GM19455 (cell line): ENCODE results near the gene HOXA6.

Source experiments
- ATAC-seq: cut with Tn5 transposase; IDR thresholded peaks from one replicate; pipeline ENCODE4 v1.9.1; 2021; ENCODE audit not compliant: unreplicated experiment

HOXA6 gene

DNA sequence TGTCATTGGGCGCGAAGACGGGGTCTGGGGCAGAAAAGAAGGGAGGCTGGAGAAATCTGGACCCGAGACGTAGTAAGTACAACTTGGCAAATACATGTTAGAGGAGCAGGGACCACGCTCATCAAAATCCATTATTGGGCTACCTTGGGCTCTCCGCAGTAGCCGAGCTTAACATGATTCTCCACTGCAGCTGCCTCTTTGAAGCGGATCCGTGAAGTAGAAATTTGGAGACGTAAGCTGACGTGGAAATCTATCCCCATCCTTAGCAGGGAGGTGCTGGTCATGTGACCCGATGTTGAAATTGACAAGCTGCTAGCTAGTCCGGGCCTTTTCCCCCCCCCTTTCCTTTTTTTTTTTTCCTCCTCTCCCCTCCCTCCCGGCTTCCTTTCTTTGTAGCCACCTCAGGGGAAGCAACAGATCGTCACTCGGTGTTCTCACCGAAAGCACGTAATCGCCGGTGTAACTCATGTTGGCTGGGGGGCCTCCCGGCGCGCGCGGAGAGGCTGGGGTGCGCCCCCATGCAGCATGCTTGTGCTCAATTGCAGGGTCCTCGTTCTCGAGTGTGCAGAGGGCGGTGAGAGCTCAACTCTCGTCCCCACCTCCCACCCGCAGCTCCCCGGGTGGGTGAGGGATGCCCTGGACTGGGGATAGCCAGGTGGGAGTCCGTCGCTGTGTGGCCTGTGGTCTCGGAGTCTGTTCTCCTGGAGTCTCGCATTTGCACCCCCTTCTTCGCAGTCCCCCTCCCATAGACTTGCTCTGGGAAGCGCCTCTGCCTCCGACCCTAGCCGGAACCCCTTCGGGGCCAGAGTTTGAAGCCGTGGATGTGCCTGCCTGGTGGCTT, 37.7 kb upstream of the HOXA6 start, which contains the start of gene HOXA11:
Gene HOXA11 (minus strand): TSS at position 220 of the 841 bp plus-strand sequence. CDS start 88 bp downstream, at position 132.
- no peak for ATAC-seq

DNA sequence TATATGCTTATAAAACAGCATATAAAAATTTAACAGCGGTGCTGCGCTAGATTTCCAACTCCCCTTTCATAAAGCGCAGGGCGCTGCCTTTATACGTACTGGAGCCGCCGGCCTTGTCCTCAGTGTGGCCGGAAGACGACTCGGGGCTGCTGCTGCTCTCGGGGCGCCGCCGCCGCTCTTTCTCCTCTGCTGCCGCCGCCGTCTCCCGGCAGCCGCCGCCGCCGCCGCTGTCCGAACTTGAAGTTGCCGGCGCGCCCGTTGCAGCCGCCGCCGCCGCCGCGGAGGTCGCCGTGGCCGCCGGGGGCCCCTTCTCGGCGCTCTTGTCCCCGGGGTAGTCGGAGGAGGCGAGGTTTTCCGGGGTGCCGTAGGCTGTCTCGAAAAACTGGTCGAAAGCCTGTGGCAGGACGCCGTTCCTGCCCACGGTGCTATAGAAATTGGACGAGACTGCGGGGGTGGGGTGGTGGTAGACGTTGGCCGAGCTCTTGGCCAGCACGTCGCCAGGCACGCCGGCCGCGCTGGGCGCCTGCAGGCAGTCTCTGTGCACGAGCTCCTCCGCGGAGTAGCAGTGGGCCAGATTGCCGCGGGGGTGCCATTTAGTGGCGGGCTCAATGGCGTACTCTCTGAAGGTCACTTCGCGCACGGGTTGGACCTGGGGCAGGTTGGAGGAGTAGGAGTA, 36.9 kb upstream of the HOXA6 start:
- no peak for ATAC-seq

DNA sequence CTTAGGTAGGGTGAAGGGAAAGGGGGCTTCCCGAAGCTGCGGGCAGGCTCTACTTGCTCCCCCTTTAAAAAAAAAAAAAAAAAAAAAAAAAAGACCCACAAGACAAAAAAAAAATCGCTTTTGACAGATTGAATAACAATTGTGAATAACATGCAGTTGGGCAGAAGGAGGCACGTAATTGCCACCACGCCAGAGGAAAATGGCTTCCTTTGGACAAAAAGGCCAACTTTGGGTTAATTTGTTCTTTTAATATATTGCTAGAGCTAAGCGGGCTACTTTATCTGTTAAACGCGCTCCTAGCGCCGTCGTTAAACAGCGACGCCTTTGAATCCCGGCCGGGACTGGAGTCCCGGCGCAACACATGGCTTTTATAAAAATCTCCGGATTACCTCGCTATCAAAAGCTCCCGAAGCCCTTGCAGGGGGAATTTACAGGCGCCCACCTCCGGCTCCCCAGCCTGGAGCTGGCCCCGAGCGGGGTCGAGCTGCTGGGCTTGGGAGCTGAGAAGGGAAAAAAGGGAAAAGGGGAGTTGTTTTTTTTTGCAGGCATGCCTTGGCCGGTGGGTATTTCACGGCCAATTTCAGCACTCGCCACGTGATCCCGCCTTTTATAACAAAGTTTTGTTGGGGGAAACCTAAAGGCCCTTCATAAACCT, 36.2 kb upstream of the HOXA6 start:
- ATAC-seq = no peak

DNA sequence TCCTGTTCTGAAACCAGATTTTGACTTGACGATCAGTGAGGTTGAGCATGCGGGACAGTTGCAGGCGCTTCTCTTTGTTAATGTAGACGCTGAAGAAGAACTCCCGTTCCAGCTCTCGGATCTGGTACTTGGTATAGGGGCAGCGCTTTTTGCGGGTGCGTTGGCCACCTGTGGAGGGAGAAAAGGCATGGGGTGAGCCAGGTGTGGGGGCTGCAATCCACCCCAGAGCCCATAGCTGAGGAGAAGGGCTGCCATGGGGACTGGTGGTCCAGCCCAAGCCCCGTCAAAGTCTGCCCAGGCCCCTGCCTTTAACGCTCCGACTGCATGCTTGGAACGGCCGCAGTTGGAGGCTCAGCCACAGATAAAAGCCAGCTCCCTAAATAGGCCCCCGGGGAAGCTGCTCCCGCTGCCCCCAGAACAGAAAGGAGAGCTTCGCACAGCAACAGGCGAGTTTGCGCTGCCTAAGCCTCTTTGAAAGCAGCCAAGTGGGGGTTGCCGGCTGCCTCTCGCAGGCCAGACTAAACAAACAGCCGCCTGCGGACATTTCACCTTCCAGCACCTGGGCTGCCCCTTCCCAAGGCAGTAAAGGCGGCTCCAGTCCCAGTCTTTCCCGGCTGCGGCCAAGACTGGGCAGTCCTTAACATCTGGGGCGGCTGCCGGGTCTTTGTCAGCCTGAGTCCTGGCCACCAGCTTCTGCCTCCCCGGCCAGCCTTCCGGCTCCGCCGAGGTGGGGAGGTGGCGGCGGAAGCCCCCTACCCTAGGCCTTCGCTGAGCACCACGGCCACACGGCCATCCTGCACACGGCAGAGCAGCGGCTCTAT, 35.5 kb upstream of the HOXA6 start:
- no peak for ATAC-seq

DNA sequence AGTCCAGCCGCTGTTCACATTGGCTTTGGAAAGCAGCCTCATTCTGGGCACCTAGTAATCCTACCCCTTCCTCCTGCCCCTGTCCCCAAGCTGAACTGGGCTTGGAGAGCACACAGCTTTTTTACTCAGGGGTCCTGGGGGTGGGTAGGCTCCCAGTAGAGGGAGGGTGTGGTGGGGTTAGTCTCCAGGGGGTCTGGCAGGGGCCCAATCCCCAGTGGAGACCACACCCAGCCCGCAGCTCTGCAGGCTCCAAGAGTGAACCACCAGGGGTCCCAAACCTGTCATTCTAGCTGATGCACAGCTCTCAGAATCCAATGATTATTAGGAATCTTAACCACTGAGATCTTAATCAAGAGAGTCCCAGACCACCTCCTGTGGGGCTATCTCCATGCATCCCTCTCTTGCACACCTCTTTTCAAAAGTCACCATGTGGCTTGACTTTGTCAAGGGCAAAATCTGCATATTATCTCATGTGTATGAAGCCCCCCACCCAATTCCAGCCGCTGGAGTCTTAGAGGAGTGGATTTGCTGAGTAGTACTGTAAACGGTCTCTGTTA, 34.8 kb upstream of the HOXA6 start:
- no peak for ATAC-seq

DNA sequence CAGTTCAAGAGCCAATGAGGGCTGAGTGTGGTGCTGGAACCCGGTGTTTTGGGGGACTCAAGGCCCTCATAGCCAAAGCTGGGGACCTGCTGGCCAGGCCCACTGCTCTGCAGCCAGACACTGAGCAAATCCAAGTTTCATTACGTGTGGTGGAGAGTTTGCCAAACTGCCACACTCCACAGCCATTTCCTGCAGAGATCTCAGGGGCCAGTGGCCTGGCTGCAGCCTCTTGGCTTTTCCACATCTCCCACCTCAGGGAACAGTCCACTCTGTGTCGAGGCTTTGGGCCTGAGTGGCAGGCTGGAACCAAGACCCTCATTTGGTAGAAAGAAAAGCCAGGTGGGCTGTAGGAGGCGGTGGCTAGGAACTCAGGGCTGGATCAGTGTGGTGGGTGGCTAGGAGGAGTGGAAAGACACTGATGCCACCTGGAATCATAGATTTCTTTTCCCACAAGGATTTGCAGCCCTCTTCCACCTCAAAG, 34.3 kb upstream of the HOXA6 start:
- no peak for ATAC-seq

DNA sequence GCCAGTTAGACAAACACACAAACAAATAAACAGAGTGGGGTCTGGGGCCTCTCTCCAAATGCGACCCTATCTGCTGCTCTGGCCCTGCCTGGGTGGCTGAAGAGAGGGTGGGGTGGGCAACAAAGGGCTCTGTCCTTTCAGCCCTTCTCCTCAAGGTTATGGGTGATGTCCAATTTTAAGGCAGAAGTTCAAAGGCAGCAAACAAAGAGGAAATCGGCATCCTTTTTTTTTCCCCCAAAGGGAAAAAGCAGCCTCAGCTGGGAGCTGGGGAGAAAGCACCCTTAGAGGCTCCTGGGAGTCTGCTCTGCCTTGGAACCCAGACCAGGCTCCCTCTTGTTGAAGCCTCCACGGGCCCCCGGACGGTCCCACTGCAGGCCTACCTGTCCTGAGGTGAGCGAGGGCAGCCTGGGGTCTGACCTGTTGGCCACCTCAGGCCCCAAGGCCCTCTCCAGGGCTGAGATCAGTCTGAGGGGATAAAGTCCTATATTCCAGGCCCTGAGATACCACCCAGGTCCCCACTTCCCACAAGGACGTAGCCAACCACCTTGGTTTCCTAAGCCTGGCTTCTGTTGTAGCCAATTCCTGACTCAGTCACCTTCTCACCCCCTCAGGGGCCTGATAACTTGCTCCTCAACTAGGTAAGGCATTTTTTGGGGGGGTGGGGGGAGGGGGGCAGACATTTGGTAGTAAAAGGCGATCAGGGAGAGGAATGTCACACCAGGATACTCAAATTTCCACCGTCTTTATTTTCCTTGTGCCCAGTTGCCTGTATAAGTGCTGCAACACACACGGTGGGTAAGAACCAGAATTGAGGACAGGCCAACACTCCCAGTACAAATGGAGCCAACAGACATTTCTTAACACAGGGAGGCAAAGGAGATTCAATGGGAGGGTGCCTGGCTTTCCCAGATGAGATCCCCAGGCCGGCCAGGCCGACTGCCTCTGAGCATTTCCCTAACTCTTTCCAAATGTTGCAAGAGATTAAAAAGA, 33.2 kb upstream of the HOXA6 start:
- no peak for ATAC-seq

DNA sequence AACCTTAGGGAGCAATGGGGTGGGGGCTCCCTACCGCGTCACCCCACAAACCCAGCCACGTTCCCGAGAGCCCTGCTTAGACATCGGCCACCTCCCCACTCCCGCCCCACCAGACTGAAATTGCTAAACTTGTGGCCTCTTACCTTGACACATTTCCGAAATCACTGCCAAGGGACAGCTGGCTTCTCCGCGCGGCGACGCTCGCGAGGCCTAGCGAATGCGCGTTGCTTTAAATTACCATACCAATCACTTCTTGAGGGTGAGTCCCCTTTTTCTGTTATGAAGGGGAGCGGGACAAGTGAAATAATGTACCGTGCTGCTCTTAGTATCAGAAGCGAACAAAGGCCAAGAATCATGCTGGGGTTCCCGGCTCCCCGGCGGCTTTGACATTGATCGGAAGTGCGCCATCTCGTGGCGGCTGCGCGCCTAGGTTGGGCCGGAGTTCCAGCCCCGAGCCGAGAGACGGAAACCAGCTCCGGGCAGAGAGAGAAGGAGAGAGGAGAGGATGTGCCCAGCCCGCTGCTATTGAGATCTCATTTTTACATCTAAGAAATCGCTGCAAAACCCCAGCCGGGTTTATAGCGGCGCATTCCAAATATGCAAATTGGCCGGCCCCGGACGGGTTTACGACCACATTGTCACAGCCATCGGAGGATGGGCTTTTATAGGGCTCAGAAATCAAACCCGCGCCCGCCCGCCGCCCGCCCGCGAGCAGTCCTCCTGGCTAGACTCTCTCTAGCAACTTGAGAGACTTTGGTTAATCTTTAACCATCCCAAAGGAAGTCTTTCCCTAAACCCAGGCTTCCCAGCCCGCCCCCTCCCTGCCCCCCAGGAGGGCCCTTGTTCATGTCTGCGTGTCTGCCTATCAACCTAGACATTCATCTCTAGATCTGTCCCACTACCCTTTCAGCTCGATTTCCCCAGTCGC, 32.2 kb upstream of the HOXA6 start:
- no peak for ATAC-seq

DNA sequence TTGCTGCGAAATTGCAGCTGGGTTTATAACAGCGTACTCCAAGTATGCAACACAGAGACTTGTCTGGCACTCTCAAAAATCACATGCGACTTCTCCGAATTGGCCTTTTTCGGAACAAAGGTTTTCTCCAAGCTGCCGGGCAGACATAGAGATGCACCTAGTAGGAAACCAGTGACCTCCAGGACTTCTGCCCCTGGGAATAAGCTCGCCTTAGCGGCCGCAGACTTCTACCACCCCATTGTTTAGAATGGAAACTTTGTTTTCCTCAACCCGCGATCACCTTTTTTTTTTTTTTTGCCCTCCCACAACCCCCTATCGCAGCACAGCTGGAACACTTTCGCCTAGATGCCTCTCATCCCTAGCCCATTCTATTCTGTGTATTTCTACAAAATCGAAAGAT, 31.5 kb upstream of the HOXA6 start:
- ATAC-seq = no peak

DNA sequence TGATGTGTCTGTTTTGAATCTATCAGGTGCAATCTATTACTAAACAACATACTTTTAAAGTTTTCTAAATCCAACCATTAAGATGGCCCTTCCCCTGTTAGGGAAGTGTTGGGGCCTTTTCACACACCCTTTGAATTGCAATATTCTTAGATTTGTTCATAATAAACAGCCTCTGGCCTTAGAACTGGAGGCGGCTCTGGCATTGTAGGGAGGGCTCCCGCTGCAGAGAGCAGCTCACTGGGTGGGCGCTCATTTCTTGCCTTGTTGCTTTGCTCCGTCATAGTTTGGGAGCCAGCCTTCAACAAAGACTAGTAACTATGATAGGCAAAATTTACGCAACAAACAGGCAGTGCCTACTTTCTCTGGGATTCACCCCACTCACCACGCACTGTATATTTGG, 30.8 kb upstream of the HOXA6 start:
- no peak for ATAC-seq

DNA sequence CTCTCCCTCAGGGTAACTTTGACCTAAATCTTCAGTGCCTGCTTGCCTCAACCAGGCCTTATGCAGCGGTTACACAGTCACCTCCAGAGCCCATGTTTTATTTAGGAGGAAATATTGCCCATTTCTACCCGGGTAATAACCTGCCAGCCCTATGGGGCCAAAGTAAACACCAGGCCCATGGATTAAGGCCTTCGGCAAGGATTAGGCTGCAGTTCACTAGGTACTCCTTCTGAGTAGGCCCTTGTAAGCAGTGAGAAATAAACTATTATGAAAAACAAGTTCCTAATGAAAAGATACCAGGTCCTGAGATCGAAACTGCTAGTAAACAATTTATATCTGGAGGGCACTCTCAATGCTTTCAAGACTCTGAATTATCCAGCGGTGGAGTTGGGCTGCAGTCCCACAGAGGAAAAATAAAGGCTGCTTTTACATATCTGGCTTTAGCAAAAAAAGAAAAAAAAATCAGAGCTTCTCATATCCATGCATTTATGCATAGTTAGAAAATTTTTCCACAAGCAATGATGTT, 30.3 kb upstream of the HOXA6 start:
- ATAC-seq = no peak

DNA sequence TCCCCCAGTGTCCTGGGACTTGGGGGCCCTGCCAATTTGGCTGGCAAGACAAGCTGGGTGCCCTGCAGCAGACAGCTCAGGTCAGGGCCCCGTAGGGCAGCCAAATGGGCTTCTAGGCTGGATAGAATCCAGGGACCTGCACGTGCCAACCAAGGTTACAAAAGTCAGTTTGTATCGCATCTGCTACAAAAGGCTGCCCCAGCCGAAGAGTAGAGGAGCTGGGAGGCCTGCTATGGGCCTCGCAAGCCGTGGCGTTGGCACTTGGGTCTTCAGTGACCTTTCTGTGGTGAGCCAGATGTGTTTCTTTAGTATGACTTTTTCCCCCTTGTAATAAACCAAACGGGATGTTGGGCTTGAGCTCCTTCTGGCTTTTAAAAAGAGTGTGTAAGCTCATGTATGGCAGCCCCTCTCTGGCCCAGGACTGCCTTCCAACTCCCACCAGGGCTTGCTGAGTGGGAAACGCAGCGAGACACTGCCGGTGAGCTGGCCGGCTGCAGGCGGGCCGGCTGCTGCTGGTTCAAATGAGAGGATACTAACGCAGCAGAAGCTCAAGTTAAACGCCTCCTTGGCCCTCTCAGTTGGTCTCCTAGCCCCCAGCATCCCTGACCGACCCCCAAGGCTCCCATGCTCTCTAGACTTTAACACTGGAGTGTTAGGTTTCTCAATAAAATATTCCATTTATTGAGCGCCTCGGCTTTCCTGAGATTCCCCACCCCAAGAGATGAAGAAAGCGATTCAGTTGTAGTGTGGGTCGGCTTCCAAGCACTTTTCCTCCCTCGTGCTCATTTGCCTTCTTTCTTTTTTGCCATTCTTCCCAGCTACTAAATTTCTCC, 29.6 kb upstream of the HOXA6 start:
- ATAC-seq = no peak

DNA sequence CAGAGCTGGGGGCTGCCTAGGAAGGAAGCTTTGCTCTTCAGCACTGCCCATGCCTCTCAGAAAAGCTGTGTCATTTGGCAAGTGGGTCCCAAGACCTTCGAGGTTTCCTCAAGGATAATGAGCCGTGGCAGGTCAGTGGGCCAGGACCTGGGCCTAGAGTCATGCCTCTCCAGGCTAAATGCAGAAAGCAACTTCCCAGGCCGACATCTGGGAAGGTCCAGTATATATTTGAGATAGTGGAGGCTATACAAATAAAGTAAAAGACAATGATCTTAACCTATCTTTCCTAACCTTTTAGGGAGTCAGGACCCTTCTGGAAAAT, 28.9 kb upstream of the HOXA6 start:
- ATAC-seq = no peak

DNA sequence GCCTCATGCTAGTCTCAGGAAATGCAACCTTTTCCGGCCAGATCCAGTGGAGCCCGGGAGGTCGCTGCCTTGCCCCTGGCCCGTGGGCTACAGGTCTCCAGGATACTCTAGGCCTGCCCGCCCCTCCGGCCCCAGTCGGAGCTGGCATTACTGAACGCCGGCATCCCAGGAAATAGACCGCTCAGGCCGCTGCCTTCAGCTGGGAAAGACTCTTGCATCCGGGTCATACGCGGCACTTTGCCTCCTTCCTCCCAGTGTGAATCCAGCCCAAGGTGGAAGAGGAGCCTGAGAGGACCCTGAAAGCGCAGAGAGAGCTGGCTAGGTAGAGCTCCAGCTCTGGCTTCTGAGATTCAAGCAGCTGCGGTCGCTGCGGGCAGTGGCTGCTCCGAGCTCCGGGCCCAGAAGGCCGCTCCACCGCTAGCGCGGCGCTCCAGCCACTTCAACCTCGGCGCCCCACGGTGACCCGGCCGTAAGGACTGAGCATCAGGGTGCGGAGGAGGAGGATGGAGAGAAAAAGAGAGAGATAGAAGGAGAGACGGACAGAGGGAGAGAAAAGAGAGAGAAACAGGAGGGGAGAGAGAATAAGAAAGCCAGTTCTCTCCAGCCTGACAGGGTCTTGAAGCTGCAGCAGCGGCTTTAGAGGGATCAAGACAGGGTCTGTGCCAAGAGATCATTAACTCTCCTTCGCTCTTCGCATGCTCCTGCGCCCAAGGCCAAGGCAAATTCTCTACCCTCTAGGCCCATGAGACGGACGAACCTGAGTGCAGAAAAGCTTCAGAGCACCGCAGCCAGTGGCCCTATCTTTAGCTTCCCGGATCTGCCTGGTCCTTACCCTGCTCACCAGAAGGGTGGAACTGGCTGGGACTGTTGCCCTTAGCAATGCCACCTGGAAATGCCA, 28.3 kb upstream of the HOXA6 start:
- no peak for ATAC-seq

DNA sequence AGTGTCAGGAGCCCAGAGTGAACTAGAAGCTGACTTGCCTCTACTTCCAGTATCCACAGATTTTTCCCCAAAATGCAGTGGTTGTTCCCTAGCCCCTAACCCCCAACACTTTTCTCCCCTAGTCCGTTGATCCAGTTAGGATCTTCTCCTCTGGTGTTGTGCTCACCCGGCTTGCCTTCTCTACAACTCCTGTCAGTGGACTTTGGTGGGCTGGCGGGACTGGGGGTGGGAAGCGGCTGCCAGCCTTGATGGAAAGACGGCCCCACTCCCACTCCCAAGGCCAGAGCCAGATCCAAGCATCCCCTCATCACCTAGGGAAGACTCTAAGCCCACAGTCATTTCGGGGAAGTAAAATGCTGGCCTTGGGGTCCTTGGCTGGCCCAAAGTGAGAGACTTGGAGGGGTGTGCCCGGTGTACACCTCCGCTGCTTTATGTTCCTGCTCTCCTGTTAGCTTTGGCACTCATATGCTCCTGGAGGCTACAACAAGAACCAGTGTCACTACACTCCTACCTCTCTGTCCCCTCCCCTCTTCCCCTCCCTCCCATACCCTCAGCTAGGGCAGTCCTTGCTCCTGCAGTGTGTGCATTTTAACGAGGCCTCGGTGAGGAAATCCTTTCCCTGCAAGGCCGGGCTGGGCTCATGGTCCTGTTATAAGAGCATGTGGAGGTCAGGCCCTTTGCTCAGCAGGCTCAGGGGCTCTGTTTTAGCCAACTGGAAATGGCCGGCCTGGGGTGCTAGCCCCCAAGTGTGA, 27.5 kb upstream of the HOXA6 start:
- ATAC-seq = no peak
